Thyroid gland (tissue), 4 donors: Measurements from ENCODE around the gene PTPN22. TPM values are rescaled to one million over a fixed set of nuclear protein-coding genes. Genes with fewer than 3 reads are reported as not detected.

Experiments
- DNase-seq, 2 donors: peaks; one replicate each; pipeline ENCODE4 v3.0.0-alpha.2; 2019
- H3K27ac ChIP-seq, 3 donors: fragments of 200-600 bp; sonication (generic); 1 replicate in 2 of 3; 2 replicates in 1 of 3; pipeline ENCODE4 v1.5.1; 2016 to 2019; ENCODE audit warnings: mild to moderate bottlenecking in 1 of 3, moderate library complexity in 1 of 3
- H3K27me3 ChIP-seq: fragments of 200-600 bp; sonication (generic); one replicate; pipeline ENCODE4 v1.5.1; 2019
- H3K36me3 ChIP-seq, 2 donors: fragments of 200-600 bp; sonication (generic); one replicate each; pipeline ENCODE4 v1.5.1; 2016 to 2019
- H3K4me1 ChIP-seq, 2 donors: fragments of 200-600 bp; sonication (generic); one replicate each; pipeline ENCODE4 v1.5.1; 2017 to 2019
- H3K4me3 ChIP-seq, 3 donors: fragments of 200-600 bp; sonication (generic); replicated peaks in 1 of 3; 1 replicate in 2 of 3; 2 replicates in 1 of 3; pipeline ENCODE4 v1.5.1; 2016; ENCODE audit warnings: mild to moderate bottlenecking in 1 of 3
- H3K9me3 ChIP-seq: fragments of 200-600 bp; sonication (generic); one replicate; pipeline ENCODE4 v1.5.1; 2017
- CTCF ChIP-seq, 6 experiments: fragments of 200-600 bp in 3 of 6; fragments of 450-650 bp in 3 of 6; sonication (generic) in 3 of 6; IDR thresholded peaks; one replicate each; pipeline ENCODE4 v1.5.1; 2016 to 2019; ENCODE audit warnings: antibody characterized with exemption in 6 of 6, mild to moderate bottlenecking in 2 of 6, inconsistent platforms in 1 of 6, moderate library complexity in 1 of 6
- POLR2A ChIP-seq, 2 donors: fragments of 450-650 bp; IDR thresholded peaks; one replicate each; pipeline ENCODE4 v1.6.1; 2017; ENCODE audit warnings: antibody characterized with exemption in 2 of 2, mild to moderate bottlenecking in 2 of 2, moderate library complexity in 1 of 2
- WGBS, 2 donors: methylation state at CpG; one replicate each; pipeline ENCODE4 v1.1.5; 2017; 5-methylcytosine and 5-hydroxymethylcytosine counted together
- intact Hi-C: fragments of 100-400 bp; cut with DNase I; formaldehyde crosslinking; loops from one replicate; pipeline ENCODE4 v1.15.1; 2023
- total RNA-seq, 4 donors: library from RNA; depleted of rRNA; stranded (reverse); fragments of >200 nt; gene quantifications; one replicate each; pipeline ENCODE4 v1.2.3, GENCODE V29; 2016

Gene PTPN22
- total RNA-seq, 4 donors from 2014 or later: 0.89 to 6.2 (median 2.6) TPM; not detected in 1

GRCh38 chr1:113836534-113836933 lies 35.0 kb downstream of the PTPN22 start:
- Histone ChIP-seq H3K27me3 (no peaks in the 10 kb centered on the region), H3K27ac (no peak overlapping the region), H3K4me3 (no peak overlapping the region), H3K4me1 (no peaks in the 10 kb centered on the region), H3K9me3 (no peaks in the 10 kb centered on the region), H3K36me3 (no peaks in the 10 kb centered on the region)
- intact Hi-C loops: loop anchor here (10.0 kb wide), 3 partner anchors 68 to 448 kb away; partner anchors contain the start of genes AP4B1 and DCLRE1B
- DNase-seq: no peak
- 89 to 96% methylated on average over 1 of the region's 1 CpG for WGBS, 2 donors
- TF ChIP-seq POLR2A (IDR thresholded peaks at IDR 0.05) (no peak), CTCF (IDR thresholded peaks at IDR 0.05) (no peak)

GRCh38 chr1:113835686-113836290 lies 35.7 kb downstream of the PTPN22 start:
- H3K4me3 ChIP-seq: no peak overlapping the region
- intact Hi-C loops: loop anchor here (10.0 kb wide), 3 partner anchors 69 to 449 kb away; partner anchors contain the start of genes AP4B1 and DCLRE1B

GRCh38 chr1:113834716-113835115 lies 36.8 kb downstream of the PTPN22 start:
- TF ChIP-seq CTCF (IDR thresholded peaks at IDR 0.05) (no peak), POLR2A (IDR thresholded peaks at IDR 0.05) (no peak)
- Histone ChIP-seq H3K4me1 (no peaks in the 10 kb centered on the region), H3K4me3 (no peak overlapping the region), H3K9me3 (no peaks in the 10 kb centered on the region), H3K27ac (no peak overlapping the region), H3K36me3 (no peaks in the 10 kb centered on the region), H3K27me3 (no peaks in the 10 kb centered on the region)
- intact Hi-C loops: loop anchor here (10.0 kb wide), 3 partner anchors 70 to 450 kb away; partner anchors contain the start of genes AP4B1 and DCLRE1B
- DNase-seq: no peak
- WGBS, 2 donors: 95 to 96% methylated on average over 2 of the region's 2 CpGs

More at GRCh38 chr1:113835686-113836290, 35.7 kb downstream of the PTPN22 start:
- H3K4me1 ChIP-seq: no peaks in the 10 kb centered on the region
- H3K36me3 ChIP-seq: no peaks in the 10 kb centered on the region
- DNase-seq: peak in 1 of 2 donors; percentile 5
- no peak overlapping the region for H3K27ac ChIP-seq
- no peaks in the 10 kb centered on the region for H3K9me3 ChIP-seq
- 12 to 18% methylated on average over 4 of the region's 4 CpGs for WGBS, 2 donors
- no peaks in the 10 kb centered on the region for H3K27me3 ChIP-seq
- TF ChIP-seq POLR2A (IDR thresholded peaks at IDR 0.05) (no peak), CTCF (IDR thresholded peaks at IDR 0.05) (peak in 4 of 6 experiments; percentile 42 to 73 (median 58))

- intact Hi-C loops: loop anchor here (10.0 kb wide), 3 partner anchors 75 to 455 kb away; partner anchors contain the start of genes AP4B1 and DCLRE1B
- Histone ChIP-seq H3K4me1 (no peaks in the 10 kb centered on the region), H3K9me3 (no peaks in the 10 kb centered on the region), H3K36me3 (no peaks in the 10 kb centered on the region), H3K27ac (no peak overlapping the region), H3K27me3 (no peaks in the 10 kb centered on the region), H3K4me3 (no peak overlapping the region)
- TF ChIP-seq POLR2A (IDR thresholded peaks at IDR 0.05) (no peak), CTCF (IDR thresholded peaks at IDR 0.05) (no peak)
- 78 to 79% methylated on average over 3 of the region's 3 CpGs for WGBS, 2 donors
- no peak for DNase-seq
Observed at GRCh38 chr1:113830039-113830438, 41.5 kb downstream of the PTPN22 start.

- Histone ChIP-seq H3K9me3 (no peaks in the 10 kb centered on the region), H3K36me3 (no peaks in the 10 kb centered on the region), H3K27me3 (no peaks in the 10 kb centered on the region), H3K4me1 (no peaks in the 10 kb centered on the region), H3K4me3 (no peak overlapping the region), H3K27ac (no peak overlapping the region)
- DNase-seq: no peak
- intact Hi-C loops: no loop called here
- 73 to 90% methylated on average over 1 of the region's 1 CpG for WGBS, 2 donors
- TF ChIP-seq CTCF (IDR thresholded peaks at IDR 0.05): no peak
- TF ChIP-seq POLR2A (IDR thresholded peaks at IDR 0.05): no peak
Observed at GRCh38 chr1:113821916-113822315, 49.6 kb downstream of the PTPN22 start.
